Lower leg skin (tissue), 4 donors: ENCODE data around the gene MT1F. TPM values are rescaled to one million over a fixed set of nuclear protein-coding genes. Genes with fewer than 3 reads are reported as not detected.

ENCODE experiments used
- DNase-seq, 2 donors: peaks; one replicate each; pipeline ENCODE4 v3.0.0-alpha.2; 2019; ENCODE audit warnings: low spot score in 2 of 2
- H3K4me3 ChIP-seq: fragments of 200-600 bp; sonication (generic); 2 replicates; pipeline ENCODE4 v1.5.1; 2017; ENCODE audit warnings: mild to moderate bottlenecking, low read depth; ENCODE audit not compliant: poor library complexity, severe bottlenecking
- POLR2A ChIP-seq, 2 donors: fragments of 450-650 bp; IDR thresholded peaks; one replicate each; pipeline ENCODE4 v1.6.1; 2016 to 2017; ENCODE audit warnings: antibody characterized with exemption in 2 of 2, mild to moderate bottlenecking in 1 of 2, moderate library complexity in 1 of 2
- WGBS, 2 donors: methylation state at CpG; one replicate each; pipeline ENCODE4 v1.1.5; 2018; 5-methylcytosine and 5-hydroxymethylcytosine counted together
- intact Hi-C: fragments of 100-400 bp; cut with DNase I; formaldehyde crosslinking; loops from one replicate; pipeline ENCODE4 v1.15.0; 2023; ENCODE audit warnings: low total_unique reads
- total RNA-seq, 4 donors: library from RNA; depleted of rRNA; stranded (reverse); fragments of >200 nt; gene quantifications; one replicate each; pipeline ENCODE4 v1.1.0, GENCODE V29; 2016
- TF ChIP-seq, protein P1 (sequence below), 3 donors: fragments of 450-650 bp; IDR thresholded peaks; one replicate each; pipeline ENCODE4 v1.5.1; 2016; ENCODE audit warnings: antibody characterized with exemption in 3 of 3, mild to moderate bottlenecking in 3 of 3, moderate library complexity in 2 of 3

Gene MT1F
- total RNA-seq, 4 donors from 2014 or later, result 2.1 to 17.2 (median 8.3) TPM

DNA sequence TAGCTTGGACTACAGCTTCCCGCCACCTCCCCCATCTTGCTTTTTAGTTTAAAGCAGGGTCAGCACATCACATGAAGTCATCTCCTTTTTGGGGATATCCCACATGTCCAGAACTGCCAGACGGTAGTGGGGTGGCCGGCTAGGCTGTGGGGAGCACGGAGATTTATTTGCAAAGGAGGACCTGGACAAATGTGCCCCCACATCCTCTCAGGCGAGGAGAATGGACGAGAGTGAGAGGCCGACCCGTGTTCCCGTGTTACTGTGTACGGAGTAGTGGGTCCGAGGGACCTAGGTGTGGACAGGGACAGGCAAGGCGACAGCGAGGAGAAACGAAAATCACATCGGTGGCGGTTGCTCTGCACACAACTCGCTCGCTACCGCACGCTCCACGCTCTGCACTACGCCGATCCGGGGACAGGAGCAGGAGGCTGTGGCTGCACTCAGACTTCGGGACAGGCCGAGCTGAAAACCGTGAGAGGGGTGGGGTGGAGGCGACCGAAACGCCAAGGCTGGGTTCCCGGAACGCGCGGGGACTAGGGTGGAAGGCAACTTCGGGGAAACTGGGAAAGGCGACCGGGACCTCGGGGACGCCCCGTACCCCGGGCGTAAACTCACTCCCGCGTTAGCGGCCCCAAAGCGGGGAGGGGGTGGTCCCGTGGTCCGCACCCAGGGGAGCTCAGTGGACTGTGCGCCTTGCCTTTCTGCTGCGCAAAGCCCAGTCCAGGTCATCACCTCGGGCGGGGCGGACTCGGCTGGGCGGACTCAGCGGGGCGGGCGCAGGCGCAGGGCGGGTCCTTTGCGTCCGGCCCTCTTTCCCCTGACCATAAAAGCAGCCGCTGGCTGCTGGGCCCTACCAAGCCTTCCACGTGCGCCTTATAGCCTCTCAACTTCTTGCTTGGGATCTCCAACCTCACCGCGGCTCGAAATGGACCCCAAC, 19.7 kb upstream of the MT1F start, which contains the start of gene MT1A:
Gene MT1A (plus strand): TSS at position 853 of the 937 bp plus-strand sequence. CDS start 73 bp downstream, at position 926.
- H3K4me3 ChIP-seq, result no peak within 1 kb of the TSS
- 21 to 25% methylated on average over 63 to 66 of the region's 68 CpGs for WGBS, 2 donors
- intact Hi-C loops, result no loop called here
- DNase-seq, result peak; percentile 74 to 97
- TF ChIP-seq POLR2A (IDR thresholded peaks at IDR 0.05), result no peak
- TF ChIP-seq, protein P1, sequence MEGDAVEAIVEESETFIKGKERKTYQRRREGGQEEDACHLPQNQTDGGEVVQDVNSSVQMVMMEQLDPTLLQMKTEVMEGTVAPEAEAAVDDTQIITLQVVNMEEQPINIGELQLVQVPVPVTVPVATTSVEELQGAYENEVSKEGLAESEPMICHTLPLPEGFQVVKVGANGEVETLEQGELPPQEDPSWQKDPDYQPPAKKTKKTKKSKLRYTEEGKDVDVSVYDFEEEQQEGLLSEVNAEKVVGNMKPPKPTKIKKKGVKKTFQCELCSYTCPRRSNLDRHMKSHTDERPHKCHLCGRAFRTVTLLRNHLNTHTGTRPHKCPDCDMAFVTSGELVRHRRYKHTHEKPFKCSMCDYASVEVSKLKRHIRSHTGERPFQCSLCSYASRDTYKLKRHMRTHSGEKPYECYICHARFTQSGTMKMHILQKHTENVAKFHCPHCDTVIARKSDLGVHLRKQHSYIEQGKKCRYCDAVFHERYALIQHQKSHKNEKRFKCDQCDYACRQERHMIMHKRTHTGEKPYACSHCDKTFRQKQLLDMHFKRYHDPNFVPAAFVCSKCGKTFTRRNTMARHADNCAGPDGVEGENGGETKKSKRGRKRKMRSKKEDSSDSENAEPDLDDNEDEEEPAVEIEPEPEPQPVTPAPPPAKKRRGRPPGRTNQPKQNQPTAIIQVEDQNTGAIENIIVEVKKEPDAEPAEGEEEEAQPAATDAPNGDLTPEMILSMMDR (IDR thresholded peaks at IDR 0.05), result no peak

DNA sequence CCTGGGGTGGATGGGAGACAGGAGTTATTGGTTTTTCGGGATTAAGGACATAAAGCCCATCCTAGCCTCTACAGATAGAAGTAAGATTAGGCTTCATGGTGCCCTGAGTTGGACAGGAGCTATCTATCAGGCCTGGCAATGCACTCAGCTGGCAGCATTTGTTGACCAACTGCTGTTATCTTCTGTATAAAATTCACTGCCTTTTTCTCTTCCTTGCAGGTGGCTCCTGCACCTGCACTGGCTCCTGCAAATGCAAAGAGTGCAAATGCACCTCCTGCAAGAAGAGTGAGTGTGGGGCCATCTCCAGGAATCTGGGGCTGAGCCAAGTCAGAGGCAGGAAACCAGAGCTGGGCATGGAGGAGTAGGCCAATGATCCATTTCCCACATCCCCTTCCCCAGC, 18.7 kb upstream of the MT1F start:
- 80 to 93% methylated on average over 1 of the region's 1 CpG for WGBS, 2 donors
- H3K4me3 ChIP-seq, result no peak overlapping the region

DNA sequence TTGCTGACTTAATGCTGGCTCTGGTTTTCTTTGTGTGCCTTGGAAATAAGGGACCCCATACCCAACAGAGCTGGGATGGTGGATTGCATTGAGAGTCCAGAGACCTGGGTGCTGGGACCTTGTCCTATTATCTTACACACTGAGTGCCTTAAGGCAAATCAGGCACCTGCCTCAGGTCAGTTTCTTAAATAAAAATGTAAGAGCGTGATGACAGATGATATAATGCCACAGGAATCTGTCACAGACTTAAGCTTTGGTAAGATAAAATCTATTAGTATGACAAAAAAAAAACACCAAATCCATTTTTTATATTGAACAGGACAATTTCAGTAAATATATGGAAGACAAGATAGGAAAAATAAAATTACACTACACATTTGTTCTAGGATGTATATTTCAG, 17.7 kb upstream of the MT1F start:
- 93 to 94% methylated on average over 1 of the region's 1 CpG for WGBS, 2 donors
- TF ChIP-seq, protein P1 (IDR thresholded peaks at IDR 0.05), result no peak
- TF ChIP-seq POLR2A (IDR thresholded peaks at IDR 0.05), result no peak

More for the DNA sequence above, 18.7 kb upstream of the MT1F start:
- intact Hi-C loops, result no loop called here
- no peak for TF ChIP-seq POLR2A (IDR thresholded peaks at IDR 0.05)
- TF ChIP-seq, protein P1 (IDR thresholded peaks at IDR 0.05), result no peak
- no peak for DNase-seq

DNA sequence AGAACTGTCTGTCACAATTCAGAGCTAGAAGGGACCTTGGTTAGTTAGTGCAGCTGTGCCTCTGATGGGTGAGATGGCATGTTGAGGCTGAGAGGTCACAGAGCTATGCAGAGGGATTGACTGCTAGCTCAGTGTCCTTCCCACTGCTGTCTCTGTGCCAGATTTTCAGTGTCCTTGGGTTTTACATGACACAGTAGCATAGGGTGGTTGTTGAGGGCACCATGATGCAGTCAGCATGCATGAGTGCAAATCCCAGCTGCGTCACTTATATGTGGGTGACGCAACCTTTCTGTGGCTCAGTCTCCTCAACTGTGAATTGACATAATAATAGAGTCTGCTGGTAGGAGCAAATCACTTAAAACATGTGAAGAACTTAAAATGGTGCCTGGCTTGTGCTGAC, 16.6 kb upstream of the MT1F start:
- TF ChIP-seq POLR2A (IDR thresholded peaks at IDR 0.05), result no peak
- TF ChIP-seq, protein P1 (IDR thresholded peaks at IDR 0.05), result no peak
- DNase-seq, result no peak
- WGBS, 2 donors, result 70 to 85% methylated on average over 2 of the region's 2 CpGs
- H3K4me3 ChIP-seq, result no peak overlapping the region
- intact Hi-C loops, result no loop called here

More for the DNA sequence above, 17.7 kb upstream of the MT1F start:
- no peak for DNase-seq
- intact Hi-C loops, result no loop called here
- no peak overlapping the region for H3K4me3 ChIP-seq

DNA sequence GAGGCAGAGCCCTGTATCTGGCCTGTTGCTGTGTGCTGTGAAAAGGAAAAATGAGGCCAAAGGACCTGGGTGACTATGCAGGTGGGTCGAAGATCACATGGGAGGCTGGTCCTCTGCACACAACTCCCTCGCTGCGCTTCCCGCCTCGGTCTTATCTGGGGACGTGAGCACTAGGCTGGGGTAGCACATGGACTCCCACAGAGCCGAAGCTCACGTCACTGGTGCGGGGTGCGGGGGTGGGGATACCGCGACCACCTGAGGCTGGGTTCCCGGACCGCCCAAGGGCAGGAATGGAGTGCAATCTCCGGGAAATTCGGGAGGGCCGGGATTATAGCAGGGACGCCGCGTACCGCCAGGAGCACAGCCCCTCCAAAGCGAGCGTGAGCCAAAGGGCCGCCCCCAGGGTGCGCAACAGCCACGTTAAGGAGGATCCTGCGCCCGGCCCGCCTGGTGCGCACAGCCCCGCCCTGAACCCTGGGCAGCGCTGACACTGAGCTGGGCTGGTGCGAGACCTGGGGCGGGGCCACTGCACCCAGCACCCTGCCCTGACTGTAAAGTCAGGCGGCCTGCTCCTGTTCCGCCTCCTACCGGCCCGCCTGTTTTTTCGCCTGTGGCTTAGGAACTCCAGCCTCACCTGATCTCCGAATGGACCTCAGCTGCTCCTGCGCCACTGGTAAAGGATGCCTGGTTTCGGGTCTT, 14.5 kb upstream of the MT1F start:
- TF ChIP-seq POLR2A (IDR thresholded peaks at IDR 0.05), result no peak
- TF ChIP-seq, protein P1 (IDR thresholded peaks at IDR 0.05), result no peak
- 13 to 22% methylated on average over 19 to 41 of the region's 42 CpGs for WGBS, 2 donors
- no peak overlapping the region for H3K4me3 ChIP-seq
- intact Hi-C loops, result no loop called here
- peak; percentile 62 to 95 for DNase-seq
